ENCODE results near the gene GOLGA5.
"Not testable (repeated sequence)": the region's sequence is repeated elsewhere in the genome, so short reads cannot be mapped to it uniquely, and the experiment has no call there.

DNA sequence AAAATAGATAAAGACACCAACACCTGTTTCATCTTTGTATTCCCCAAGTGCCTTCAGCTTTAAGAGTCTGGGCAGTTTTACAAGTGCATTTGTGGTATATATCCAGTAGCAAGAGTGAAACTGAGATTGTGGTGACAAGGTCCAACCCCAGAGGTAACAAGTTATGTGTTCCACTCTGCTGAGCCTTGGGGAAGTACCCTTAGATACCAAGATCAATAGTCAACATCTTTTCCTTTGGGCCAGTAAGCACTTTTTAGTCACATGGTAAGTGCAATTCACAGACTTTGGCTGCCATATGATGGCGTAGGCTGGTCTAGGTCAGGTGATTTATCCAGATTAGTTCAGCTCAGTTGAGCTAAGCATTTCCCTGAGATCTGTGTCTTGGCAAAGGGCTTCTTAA is 25.9 kb upstream of the GOLGA5 start:
- not testable (repeated sequence) for TF ChIP-seq POLR2A, POLR2AphosphoS5, SPI1, TAF1 (IDR thresholded peaks at IDR 0.05; ENCODE audit: low read depth, low read length)
- peak; percentile 94 for TF ChIP-seq PAX5 (IDR thresholded peaks at IDR 0.05; ENCODE audit: insufficient read depth, low read length, severe bottlenecking)

Data from GM12891 (cell line).